Measurements from ENCODE around the gene CCDC60. TPM values are rescaled to one million over a fixed set of nuclear protein-coding genes. Genes with fewer than 3 reads are reported as not detected.

CCDC60 gene
- total RNA-seq, 4 donors from 2014 or later = 0.64 to 10.6 (median 2.1) TPM

DNA sequence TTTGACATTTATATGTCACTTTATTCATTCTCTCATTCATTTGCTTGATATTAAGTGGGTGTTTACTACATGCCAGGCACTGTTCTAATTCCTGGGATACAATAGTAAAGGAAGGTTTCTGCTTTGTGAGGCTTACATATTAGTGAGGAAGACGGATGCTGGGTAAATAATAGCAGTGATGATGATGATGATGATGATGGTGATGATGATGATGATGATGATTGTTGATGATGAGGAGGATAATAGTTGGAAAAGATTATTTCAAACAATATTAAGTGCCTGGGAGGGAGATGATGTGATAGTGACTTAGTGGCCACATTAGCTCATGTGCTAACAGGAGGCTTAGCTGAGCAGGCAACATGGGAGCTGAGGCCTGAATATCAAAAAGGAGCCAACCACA, 239.7 kb downstream of the CCDC60 start:
- Histone ChIP-seq H3K36me3 (no peaks in the 10 kb centered on the region), H3K27ac (no peak overlapping the region), H3K4me3 (no peak overlapping the region), H3K9me3 (no peaks in the 10 kb centered on the region), H3K27me3 (no peaks in the 10 kb centered on the region), H3K4me1 (no peaks in the 10 kb centered on the region)
- intact Hi-C loops (cut with DNase I) = no loop called here
- TF ChIP-seq POLR2A (IDR thresholded peaks at IDR 0.05) = no peak
- TF ChIP-seq, protein P1, sequence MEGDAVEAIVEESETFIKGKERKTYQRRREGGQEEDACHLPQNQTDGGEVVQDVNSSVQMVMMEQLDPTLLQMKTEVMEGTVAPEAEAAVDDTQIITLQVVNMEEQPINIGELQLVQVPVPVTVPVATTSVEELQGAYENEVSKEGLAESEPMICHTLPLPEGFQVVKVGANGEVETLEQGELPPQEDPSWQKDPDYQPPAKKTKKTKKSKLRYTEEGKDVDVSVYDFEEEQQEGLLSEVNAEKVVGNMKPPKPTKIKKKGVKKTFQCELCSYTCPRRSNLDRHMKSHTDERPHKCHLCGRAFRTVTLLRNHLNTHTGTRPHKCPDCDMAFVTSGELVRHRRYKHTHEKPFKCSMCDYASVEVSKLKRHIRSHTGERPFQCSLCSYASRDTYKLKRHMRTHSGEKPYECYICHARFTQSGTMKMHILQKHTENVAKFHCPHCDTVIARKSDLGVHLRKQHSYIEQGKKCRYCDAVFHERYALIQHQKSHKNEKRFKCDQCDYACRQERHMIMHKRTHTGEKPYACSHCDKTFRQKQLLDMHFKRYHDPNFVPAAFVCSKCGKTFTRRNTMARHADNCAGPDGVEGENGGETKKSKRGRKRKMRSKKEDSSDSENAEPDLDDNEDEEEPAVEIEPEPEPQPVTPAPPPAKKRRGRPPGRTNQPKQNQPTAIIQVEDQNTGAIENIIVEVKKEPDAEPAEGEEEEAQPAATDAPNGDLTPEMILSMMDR (IDR thresholded peaks at IDR 0.05) = no peak
- no peak for DNase-seq
- 80 to 81% methylated on average over 1 of the region's 1 CpG for WGBS, 2 donors

DNA sequence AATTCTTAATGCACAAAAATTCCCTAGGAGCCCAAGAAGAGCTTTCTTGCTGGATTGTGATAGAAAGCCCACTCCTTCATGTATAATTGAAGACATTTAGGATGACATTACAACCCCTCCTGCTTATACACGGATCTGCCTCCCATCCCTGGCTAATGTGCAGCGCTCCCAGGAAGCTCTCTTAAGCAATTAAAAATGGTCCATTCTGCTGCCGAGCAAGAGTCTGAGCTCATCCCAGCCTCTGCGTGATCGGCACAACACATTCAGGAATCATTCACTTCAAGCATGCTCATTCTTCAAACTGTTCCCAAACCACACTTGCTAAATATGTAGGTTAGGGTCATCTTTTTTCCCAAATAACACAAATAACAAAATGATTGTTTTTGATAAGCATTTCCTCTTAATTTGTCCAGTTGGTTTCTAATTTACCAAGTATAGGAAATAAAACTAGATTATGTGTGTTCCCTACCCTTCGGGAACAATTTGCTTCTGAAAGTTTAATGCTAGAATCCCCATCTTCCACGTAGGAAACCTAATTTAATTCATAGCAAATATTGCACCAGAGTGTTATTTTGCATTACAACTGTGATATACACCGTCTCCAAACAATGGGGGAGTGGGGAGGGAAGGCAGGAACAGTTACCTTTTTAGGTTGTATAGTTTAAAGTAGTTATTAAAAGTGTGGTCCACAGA, 241.7 kb downstream of the CCDC60 start:
- Histone ChIP-seq H3K4me3 (no peak overlapping the region), H3K27ac (no peak overlapping the region), H3K9me3 (no peaks in the 10 kb centered on the region), H3K27me3 (no peaks in the 10 kb centered on the region), H3K36me3 (no peaks in the 10 kb centered on the region), H3K4me1 (no peaks in the 10 kb centered on the region)
- WGBS, 2 donors = 68 to 70% methylated on average over 8 of the region's 8 CpGs
- no peak for DNase-seq
- TF ChIP-seq POLR2A (IDR thresholded peaks at IDR 0.05) = no peak
- TF ChIP-seq, protein P1 (IDR thresholded peaks at IDR 0.05) = no peak
- intact Hi-C loops (cut with DNase I) = no loop called here

DNA sequence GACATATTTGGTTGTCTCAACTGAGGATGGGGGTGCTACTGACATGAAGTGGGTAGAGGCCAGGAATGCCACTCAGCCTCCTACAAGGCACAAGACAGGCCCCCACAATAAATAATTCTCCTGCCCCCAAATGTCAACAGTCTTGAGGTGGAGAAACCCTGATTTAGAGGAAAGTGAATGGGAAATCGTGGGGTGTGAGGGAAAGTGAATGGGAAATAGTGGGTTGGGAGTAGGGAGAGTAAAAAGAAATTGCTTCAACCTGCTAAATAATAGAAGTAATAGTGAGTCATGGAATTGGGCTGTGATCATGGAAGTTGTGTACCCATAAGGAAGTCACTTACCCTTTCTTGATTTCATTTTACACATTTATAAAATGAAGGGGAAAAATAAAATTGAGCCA, 242.4 kb downstream of the CCDC60 start:
- WGBS, 2 donors = 17 to 26% methylated on average over 1 of the region's 1 CpG
- Histone ChIP-seq H3K27ac (no peak overlapping the region), H3K4me1 (no peaks in the 10 kb centered on the region), H3K27me3 (no peaks in the 10 kb centered on the region), H3K9me3 (no peaks in the 10 kb centered on the region), H3K4me3 (no peak overlapping the region), H3K36me3 (no peaks in the 10 kb centered on the region)
- no peak for DNase-seq
- intact Hi-C loops (cut with DNase I) = no loop called here
- TF ChIP-seq POLR2A (IDR thresholded peaks at IDR 0.05) = no peak
- TF ChIP-seq, protein P1 (IDR thresholded peaks at IDR 0.05) = no peak

DNA sequence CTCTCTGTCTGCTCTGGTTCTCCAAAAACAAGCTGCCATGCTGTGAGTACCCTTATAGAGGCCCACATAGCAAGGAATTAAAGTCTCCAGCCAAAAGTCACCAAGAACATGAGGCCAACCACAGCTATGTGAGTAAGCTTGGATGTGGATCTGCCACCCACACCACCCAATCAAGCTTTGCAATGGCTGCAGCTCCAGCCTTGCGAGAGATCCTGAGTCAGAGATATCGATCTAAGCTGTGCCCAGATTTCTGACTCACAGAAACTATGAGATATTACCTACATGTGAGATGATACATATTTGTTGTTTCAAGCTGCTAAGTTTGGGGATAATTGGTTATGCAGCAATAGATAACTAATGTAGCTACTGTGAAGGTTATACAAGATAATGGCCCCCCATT, 243.6 kb downstream of the CCDC60 start:
- no peak overlapping the region for H3K27ac ChIP-seq
- H3K36me3 ChIP-seq = no peaks in the 10 kb centered on the region
- intact Hi-C loops (cut with DNase I) = no loop called here
- no peaks in the 10 kb centered on the region for H3K9me3 ChIP-seq
- no peaks in the 10 kb centered on the region for H3K27me3 ChIP-seq
- no peak for DNase-seq
- TF ChIP-seq POLR2A (IDR thresholded peaks at IDR 0.05) = no peak
- TF ChIP-seq, protein P1 (IDR thresholded peaks at IDR 0.05) = no peak
- no peak overlapping the region for H3K4me3 ChIP-seq
- 34 to 67% methylated on average over 1 to 2 of the region's 2 CpGs for WGBS, 2 donors
- H3K4me1 ChIP-seq = no peaks in the 10 kb centered on the region

DNA sequence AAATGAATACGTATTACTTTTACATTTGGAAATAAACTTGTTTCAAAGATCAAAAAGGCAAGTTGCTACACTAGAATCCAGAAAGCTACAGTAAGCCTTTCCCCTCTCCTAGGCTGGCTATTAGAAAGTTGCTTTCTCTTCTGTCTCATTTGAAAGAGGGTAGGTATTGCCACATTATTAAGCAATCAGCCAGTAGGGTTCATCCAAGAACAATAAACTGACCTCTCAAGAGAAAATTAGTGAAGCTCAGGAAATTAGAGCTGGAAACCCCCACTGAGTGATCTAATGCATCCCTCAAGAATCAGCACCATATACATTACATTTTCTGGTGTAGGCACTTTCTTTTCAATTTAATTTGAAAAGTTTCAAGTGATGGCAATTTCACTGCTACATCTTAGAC, 254.6 kb downstream of the CCDC60 start:
- 53 to 75% methylated on average over 1 of the region's 1 CpG for WGBS, 2 donors
- intact Hi-C loops (cut with DNase I) = no loop called here
- TF ChIP-seq, protein P1 (IDR thresholded peaks at IDR 0.05) = no peak
- DNase-seq = no peak
- Histone ChIP-seq H3K4me1 (no peaks in the 10 kb centered on the region), H3K9me3 (no peaks in the 10 kb centered on the region), H3K27ac (no peak overlapping the region), H3K4me3 (no peak overlapping the region), H3K27me3 (peaks cover 0 to 28% (median 2%) of the 10 kb centered on the region in 4 donors), H3K36me3 (no peaks in the 10 kb centered on the region)
